Aortic smooth muscle cell (primary cell): Measurements from ENCODE around the gene CTR9. TPM values are rescaled to one million over a fixed set of nuclear protein-coding genes. Genes with fewer than 3 reads are reported as not detected.

Experiments used
- total RNA-seq: library from RNA; depleted of rRNA; stranded (reverse); fragments of >200 nt; gene quantifications from 2 replicates; pipeline ENCODE4 v1.2.3, GENCODE V29; 2014

The CTR9 gene
- 28.4 and 29.1 TPM in 2 replicates for total RNA-seq

GRCh38 chr11:10750838-10751580 lies at the start of gene CTR9:
Gene CTR9, plus strand, starts transcription at chr11:10751246. Its CDS starts 167 bp downstream, at chr11:10751413.

GRCh38 chr11:10808553-10809372 lies 57.7 kb downstream of the CTR9 start, which contains the start of gene EIF4G2:
Gene EIF4G2, minus strand, starts transcription at chr11:10808926.

Other genes with a start within 250 kb of the CTR9 start
- 62.4 and 68.6 TPM in 2 replicates for gene RNF141, start 210.1 kb upstream of the CTR9 start, total RNA-seq
- gene LYVE1, start 182.6 kb upstream of the CTR9 start, total RNA-seq: 3.3 and 3.8 TPM in 2 replicates
- 25.0 and 73.2 TPM in 2 replicates for gene IRAG1, start 57.5 kb upstream of the CTR9 start, total RNA-seq
- 775 and 856 TPM in 2 replicates for gene EIF4G2, start 57.7 kb downstream of the CTR9 start, total RNA-seq
- gene ZBED5, start 106.8 kb downstream of the CTR9 start, total RNA-seq: 16.2 and 22.4 TPM in 2 replicates